HepG2 (cell line): ENCODE results near the gene SEC14L1. TPM values are rescaled to one million over a fixed set of nuclear protein-coding genes. Genes with fewer than 3 reads are reported as not detected.
A peak's percentile ranks its signal among the peaks of the same experiment; 100 is the strongest.

Experiments
- HMG20A ChIP-seq: IDR thresholded peaks from 2 replicates; pipeline ENCODE4 v1.6.1; 2016; ENCODE audit warnings: borderline replicate concordance
- PCBP2 ChIP-seq: fragments of 200-400 bp; formaldehyde crosslinking; optimal IDR thresholded peaks from 2 replicates; pipeline ENCODE3; 2018; ENCODE audit warnings: low read length, low read depth; ENCODE audit not compliant: poor library complexity, severe bottlenecking
- RERE ChIP-seq: IDR thresholded peaks from 2 replicates; pipeline ENCODE4 v1.6.1; 2016; ENCODE audit warnings: low read depth, missing genetic modification reagents, missing compliant biosample characterization
- ZNF17 ChIP-seq: sonication (generic); formaldehyde crosslinking; IDR thresholded peaks from 2 replicates; pipeline ENCODE4 v1.5.0; 2020; ENCODE audit warnings: mild to moderate bottlenecking, missing genetic modification reagents
- polyA plus RNA-seq, 8 experiments: library from polyadenylated mRNA; depleted of rRNA in 3 of 8; stranded (reverse) in 7 of 8; unstranded in 1 of 8; fragments of >200 nt; fragmentation: Illumina TruSeq in 4 of 8; extraction: Trizol in 4 of 8; gene quantifications; 2 replicates each; pipeline versions ENCODE4 v1.2.1 to v1.2.3, GENCODE V29; 2011 to 2016; ENCODE audit warnings: low read depth in 4 of 8, missing spikeins in 1 of 8, mixed read lengths in 1 of 8; ENCODE audit not compliant: insufficient read depth in 1 of 8
- total RNA-seq, 5 experiments: library from RNA; depleted of rRNA; stranded (reverse); fragments of >200 nt; fragmentation: Illumina TruSeq; extraction: Trizol; gene quantifications; 2 replicates each; pipeline ENCODE4 v1.2.3, GENCODE V29; 2016; ENCODE audit warnings: low read depth in 1 of 5
- TF ChIP-seq, protein P1 (sequence below): sonication (generic); formaldehyde crosslinking; IDR thresholded peaks from 2 replicates; pipeline ENCODE4 v1.8.0; 2022; ENCODE audit warnings: mild to moderate bottlenecking, missing genetic modification reagents, moderate library complexity
- TF ChIP-seq, protein P2 (sequence below): sonication (generic); formaldehyde crosslinking; IDR thresholded peaks from 2 replicates; pipeline ENCODE4 v1.4.0; 2020; ENCODE audit warnings: missing genetic modification reagents

Gene SEC14L1
- total and polyA plus RNA-seq, 2 of the 13 experiments (the other 11 are each of a cell fraction or from before 2014, with no cell fraction given), result 26.3 to 43.9 TPM

- TF ChIP-seq, protein P1, sequence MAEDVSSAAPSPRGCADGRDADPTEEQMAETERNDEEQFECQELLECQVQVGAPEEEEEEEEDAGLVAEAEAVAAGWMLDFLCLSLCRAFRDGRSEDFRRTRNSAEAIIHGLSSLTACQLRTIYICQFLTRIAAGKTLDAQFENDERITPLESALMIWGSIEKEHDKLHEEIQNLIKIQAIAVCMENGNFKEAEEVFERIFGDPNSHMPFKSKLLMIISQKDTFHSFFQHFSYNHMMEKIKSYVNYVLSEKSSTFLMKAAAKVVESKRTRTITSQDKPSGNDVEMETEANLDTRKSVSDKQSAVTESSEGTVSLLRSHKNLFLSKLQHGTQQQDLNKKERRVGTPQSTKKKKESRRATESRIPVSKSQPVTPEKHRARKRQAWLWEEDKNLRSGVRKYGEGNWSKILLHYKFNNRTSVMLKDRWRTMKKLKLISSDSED (CRISPR knock-in tag), result no peak
- TF ChIP-seq PCBP2, result peak; percentile 96
- no peak for TF ChIP-seq HMG20A (CRISPR knock-in tag)
- TF ChIP-seq, protein P2, sequence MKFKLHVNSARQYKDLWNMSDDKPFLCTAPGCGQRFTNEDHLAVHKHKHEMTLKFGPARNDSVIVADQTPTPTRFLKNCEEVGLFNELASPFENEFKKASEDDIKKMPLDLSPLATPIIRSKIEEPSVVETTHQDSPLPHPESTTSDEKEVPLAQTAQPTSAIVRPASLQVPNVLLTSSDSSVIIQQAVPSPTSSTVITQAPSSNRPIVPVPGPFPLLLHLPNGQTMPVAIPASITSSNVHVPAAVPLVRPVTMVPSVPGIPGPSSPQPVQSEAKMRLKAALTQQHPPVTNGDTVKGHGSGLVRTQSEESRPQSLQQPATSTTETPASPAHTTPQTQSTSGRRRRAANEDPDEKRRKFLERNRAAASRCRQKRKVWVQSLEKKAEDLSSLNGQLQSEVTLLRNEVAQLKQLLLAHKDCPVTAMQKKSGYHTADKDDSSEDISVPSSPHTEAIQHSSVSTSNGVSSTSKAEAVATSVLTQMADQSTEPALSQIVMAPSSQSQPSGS (CRISPR knock-in tag), result no peak
- TF ChIP-seq ZNF17 (CRISPR knock-in tag), result no peak
- TF ChIP-seq RERE (CRISPR knock-in tag), result no peak
Measured at GRCh38 chr17:77257169-77257568, 116.4 kb downstream of the SEC14L1 start (continued).
